Psoas muscle (tissue), 8 donors: ENCODE measurements around the gene SLC1A2. TPM values are rescaled to one million over a fixed set of nuclear protein-coding genes. Genes with fewer than 3 reads are reported as not detected.

Source experiments
- ATAC-seq, 4 donors: fragments of 200-7000 bp; cut with Tn5 transposase; one replicate each; pipeline ENCODE4 v1.9.1; 2020; ENCODE audit warnings: moderate library complexity in 3 of 4, mild to moderate bottlenecking in 2 of 4
- DNase-seq, 2 donors: peaks; one replicate each; pipeline ENCODE4 v3.0.0-alpha.2; 2020
- H3K27ac ChIP-seq: fragments of 200-600 bp; one replicate; pipeline ENCODE4 v1.8.0; 2022
- H3K27me3 ChIP-seq, 3 donors: fragments of 200-600 bp in 1 of 3; one replicate each; pipeline versions ENCODE4 v1.6.1 to v1.8.0; 2013 to 2022; ENCODE audit warnings: low read length in 2 of 3, mild to moderate bottlenecking in 2 of 3, moderate library complexity in 1 of 3; ENCODE audit not compliant: insufficient read depth in 3 of 3
- H3K36me3 ChIP-seq, 2 donors: fragments of 200-600 bp in 1 of 2; one replicate each; pipeline versions ENCODE4 v1.6.1 to v1.8.0; 2013 to 2022; ENCODE audit warnings: low read depth in 1 of 2, mild to moderate bottlenecking in 1 of 2, moderate library complexity in 1 of 2; ENCODE audit not compliant: insufficient read depth in 1 of 2
- H3K4me1 ChIP-seq: fragments of 200-600 bp; one replicate; pipeline ENCODE4 v1.8.0; 2022
- H3K4me3 ChIP-seq: fragments of 200-600 bp; one replicate; pipeline ENCODE4 v1.8.0; 2022; ENCODE audit warnings: mild to moderate bottlenecking
- H3K9me3 ChIP-seq: fragments of 200-600 bp; one replicate; pipeline ENCODE4 v1.8.0; 2022
- WGBS, 3 donors: extraction: QIAGEN DNeasy Blood & Tissue Kit; methylation state at CpG; one replicate each; pipeline versions ENCODE4 v1.1.6 to v1.1.7; 2013; 5-methylcytosine and 5-hydroxymethylcytosine counted together
- intact Hi-C, 2 donors: fragments of 100-400 bp; cut with DNase I; formaldehyde crosslinking; loops; one replicate each; pipeline versions ENCODE4 v1.11.0 to v1.14.2; 2022
- polyA plus RNA-seq, 3 donors: library from polyadenylated mRNA; stranded (reverse); fragments of 200-250 nt; gene quantifications; one replicate each; pipeline ENCODE4 v1.2.3, GENCODE V29; 2013
- total RNA-seq, 4 donors: library from RNA; stranded (reverse); fragmentation: NEBNext Ultra II Directional in 2 of 4; extraction: Animal tissue kit (Norgen Biotek cat#: 25700) in 2 of 4; gene quantifications; one replicate each; pipeline versions ENCODE4 v1.2.1 to v1.2.4, GENCODE V29; 2021 to 2023
- TF ChIP-seq, protein P1 (sequence below): fragments of 200-600 bp; IDR thresholded peaks from one replicate; pipeline ENCODE4 v1.8.0; 2022; ENCODE audit warnings: antibody characterized with exemption
- donor health status: healthy with polysubstance abuse.
- donor health status: DM: no; HTN: no; CAD: no; lungs with moderate emphysema.
- donor health status: Bipolar disorder and iron deficiency.
- donor health status: healthy.
- donor health status: DM: yes; HTN: yes; CAD: no.
- donor health status: DM: no; HTN: no; CAD: no.
- donor health status: DM: no; HTN: no; CAD: no.
- donor health status: DM: yes; HTN: yes; CAD: no.

Gene SLC1A2
- total and polyA plus RNA-seq, 7 donors: 0.05 to 2.0 (median 0.35) TPM

DNA sequence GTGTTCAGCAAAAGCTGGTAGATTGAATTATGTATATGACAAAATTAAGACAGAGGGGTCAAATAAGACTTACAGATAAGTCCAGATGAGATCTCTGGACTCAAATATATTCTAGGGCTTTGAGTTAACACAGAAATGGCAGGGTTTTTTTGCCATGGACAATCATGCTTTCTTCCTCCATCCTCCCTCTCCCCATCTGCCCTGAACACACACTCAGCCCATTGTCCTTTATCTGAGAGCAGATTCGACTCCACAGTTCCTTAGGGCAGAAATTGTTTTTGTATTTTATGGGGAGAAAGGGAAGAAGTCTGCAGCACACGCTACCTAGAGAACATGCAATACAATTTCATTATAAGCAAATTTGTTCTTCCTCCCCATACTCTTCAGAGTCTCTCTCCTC is 86.8 kb downstream of the SLC1A2 start:
- no peak overlapping the region for H3K27ac ChIP-seq
- WGBS, 3 donors: 76 to 82% (median 79%) methylated on average over 2 of the region's 2 CpGs
- no peaks in the 10 kb centered on the region for H3K9me3 ChIP-seq
- TF ChIP-seq, protein P1, sequence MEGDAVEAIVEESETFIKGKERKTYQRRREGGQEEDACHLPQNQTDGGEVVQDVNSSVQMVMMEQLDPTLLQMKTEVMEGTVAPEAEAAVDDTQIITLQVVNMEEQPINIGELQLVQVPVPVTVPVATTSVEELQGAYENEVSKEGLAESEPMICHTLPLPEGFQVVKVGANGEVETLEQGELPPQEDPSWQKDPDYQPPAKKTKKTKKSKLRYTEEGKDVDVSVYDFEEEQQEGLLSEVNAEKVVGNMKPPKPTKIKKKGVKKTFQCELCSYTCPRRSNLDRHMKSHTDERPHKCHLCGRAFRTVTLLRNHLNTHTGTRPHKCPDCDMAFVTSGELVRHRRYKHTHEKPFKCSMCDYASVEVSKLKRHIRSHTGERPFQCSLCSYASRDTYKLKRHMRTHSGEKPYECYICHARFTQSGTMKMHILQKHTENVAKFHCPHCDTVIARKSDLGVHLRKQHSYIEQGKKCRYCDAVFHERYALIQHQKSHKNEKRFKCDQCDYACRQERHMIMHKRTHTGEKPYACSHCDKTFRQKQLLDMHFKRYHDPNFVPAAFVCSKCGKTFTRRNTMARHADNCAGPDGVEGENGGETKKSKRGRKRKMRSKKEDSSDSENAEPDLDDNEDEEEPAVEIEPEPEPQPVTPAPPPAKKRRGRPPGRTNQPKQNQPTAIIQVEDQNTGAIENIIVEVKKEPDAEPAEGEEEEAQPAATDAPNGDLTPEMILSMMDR: no peak
- ATAC-seq: no peak
- no peaks in the 10 kb centered on the region for H3K36me3 ChIP-seq
- no peaks in the 10 kb centered on the region for H3K4me1 ChIP-seq
- H3K4me3 ChIP-seq: no peak overlapping the region
- DNase-seq: no peak
- intact Hi-C loops: no loop called here
- H3K27me3 ChIP-seq: peaks cover 0 to 2% (median 0%) of the 10 kb centered on the region in 3 donors

DNA sequence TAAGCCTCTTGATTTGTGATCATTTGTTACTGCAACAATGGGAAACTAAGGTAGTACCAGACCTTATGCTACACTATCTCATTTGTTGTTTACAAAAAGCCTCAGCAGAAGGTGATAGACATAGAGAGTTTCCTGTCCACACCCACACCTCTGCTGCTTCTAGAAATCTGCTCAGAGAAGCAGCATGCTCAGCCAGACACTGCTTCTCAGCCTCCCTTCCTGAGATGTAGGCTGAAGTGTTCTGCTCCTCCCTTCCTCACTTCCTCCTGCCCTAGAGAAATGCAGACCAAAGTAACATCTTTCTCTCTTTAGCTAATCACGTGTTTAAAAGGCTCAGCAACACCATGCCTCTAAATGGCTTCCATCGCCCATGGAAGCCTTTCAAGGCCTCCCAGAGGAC is 88.4 kb downstream of the SLC1A2 start:
- ATAC-seq: no peak
- Histone ChIP-seq H3K4me3 (no peak overlapping the region), H3K4me1 (no peaks in the 10 kb centered on the region), H3K27ac (no peak overlapping the region), H3K36me3 (no peaks in the 10 kb centered on the region), H3K9me3 (no peaks in the 10 kb centered on the region), H3K27me3 (peaks cover 0 to 2% (median 0%) of the 10 kb centered on the region in 3 donors)
- DNase-seq: no peak
- TF ChIP-seq, protein P1: no peak
- intact Hi-C loops: no loop called here
- 67 to 72% (median 72%) methylated on average over 2 of the region's 2 CpGs for WGBS, 3 donors

DNA sequence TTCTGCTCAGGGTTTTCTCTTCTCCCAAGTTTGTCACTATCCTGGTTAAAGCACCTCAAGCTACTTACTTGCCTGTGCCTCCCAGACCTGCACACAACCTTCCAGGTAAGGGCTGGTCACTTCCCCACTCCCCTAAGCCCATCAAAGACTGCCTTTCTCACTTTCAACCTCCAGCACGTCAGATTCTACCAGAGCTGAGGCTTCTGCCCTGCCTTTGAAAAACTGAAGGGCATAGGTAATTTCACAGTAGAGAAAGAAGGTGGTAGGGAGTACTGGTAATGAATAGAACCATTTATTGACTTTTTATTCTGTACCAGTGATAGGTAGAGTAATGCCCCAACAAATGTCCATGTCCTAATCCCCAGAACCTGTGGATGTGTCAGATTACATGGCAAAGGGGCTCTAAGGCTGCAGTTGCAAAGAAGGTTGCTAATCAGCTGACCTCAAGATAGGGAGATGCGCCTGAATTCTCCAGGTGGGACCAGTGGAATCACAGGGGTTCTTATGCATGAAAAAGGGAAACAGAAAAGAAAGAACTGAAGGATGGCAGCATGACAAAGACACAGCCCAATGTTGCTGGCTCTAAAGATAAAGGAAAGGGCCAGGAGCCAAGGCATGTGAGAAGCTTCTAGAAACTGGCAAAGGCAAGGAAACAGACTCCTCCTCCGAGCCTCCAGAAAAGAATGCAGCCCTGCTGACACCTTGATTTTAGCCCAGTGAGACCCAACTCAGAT is 89.0 kb downstream of the SLC1A2 start:
- Histone ChIP-seq H3K4me1 (no peaks in the 10 kb centered on the region), H3K9me3 (no peaks in the 10 kb centered on the region), H3K27ac (no peak overlapping the region), H3K27me3 (peaks cover 0 to 2% (median 0%) of the 10 kb centered on the region in 3 donors), H3K36me3 (no peaks in the 10 kb centered on the region), H3K4me3 (no peak overlapping the region)
- TF ChIP-seq, protein P1: no peak
- ATAC-seq (no peak), DNase-seq (no peak)
- WGBS, 3 donors: 91 to 93% (median 92%) methylated on average over 3 of the region's 3 CpGs
- intact Hi-C loops: no loop called here

DNA sequence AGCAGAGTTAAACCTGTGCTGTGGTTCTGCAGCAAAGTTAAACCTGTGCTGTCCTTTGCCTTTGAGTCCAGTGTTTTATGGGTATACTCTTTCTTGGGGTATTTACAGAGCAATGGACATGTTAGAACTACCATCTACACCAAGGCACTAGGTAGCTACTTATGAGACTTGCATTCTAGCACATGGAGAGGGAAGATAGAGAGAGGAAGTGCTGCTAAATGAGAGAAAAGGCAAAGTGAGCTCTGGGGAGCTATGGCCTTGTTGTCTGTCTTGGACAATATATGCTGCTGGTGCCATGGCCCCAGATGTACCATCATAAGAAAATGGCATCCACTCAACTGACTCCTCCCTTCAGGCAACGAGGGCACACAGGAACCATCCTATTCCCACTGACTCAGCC is 91.5 kb downstream of the SLC1A2 start:
- ATAC-seq (no peak), DNase-seq (no peak)
- Histone ChIP-seq H3K36me3 (no peaks in the 10 kb centered on the region), H3K4me1 (no peaks in the 10 kb centered on the region), H3K27me3 (peaks cover 0 to 2% (median 0%) of the 10 kb centered on the region in 3 donors), H3K27ac (no peak overlapping the region), H3K4me3 (no peak overlapping the region), H3K9me3 (no peaks in the 10 kb centered on the region)
- 65 to 77% (median 69%) methylated on average over 1 of the region's 1 CpG for WGBS, 3 donors
- TF ChIP-seq, protein P1: no peak
- intact Hi-C loops: no loop called here
